GM18907 (cell line): ENCODE measurements around the gene TTC24.
A peak's percentile ranks its signal among the peaks of the same experiment; 100 is the strongest.
"Not testable (repeated sequence)": the region's sequence is repeated elsewhere in the genome, so short reads cannot be mapped to it uniquely, and the experiment has no call there.

Source experiments
- ATAC-seq: cut with Tn5 transposase; IDR thresholded peaks from one replicate; pipeline ENCODE4 v1.9.1; 2021; ENCODE audit warnings: mild to moderate bottlenecking, moderate library complexity; ENCODE audit not compliant: unreplicated experiment

TTC24 gene

GRCh38 chr1:156602557-156602993 lies 23.1 kb downstream of the TTC24 start:
- ATAC-seq, result no peak

GRCh38 chr1:156607344-156607743 lies 27.8 kb downstream of the TTC24 start:
- not testable (repeated sequence) for ATAC-seq

GRCh38 chr1:156608036-156608674 lies 28.6 kb downstream of the TTC24 start:
- ATAC-seq, result peak; percentile 76

GRCh38 chr1:156608981-156609380 lies 29.5 kb downstream of the TTC24 start:
- ATAC-seq, result peak; percentile 61

GRCh38 chr1:156610072-156610471 lies 30.5 kb downstream of the TTC24 start:
- ATAC-seq, result not testable (repeated sequence)

- no peak for ATAC-seq
These were observed 33.1 kb downstream of the TTC24 start for GRCh38 chr1:156612666-156613065.

GRCh38 chr1:156615946-156616345 lies 36.4 kb downstream of the TTC24 start:
- ATAC-seq, result no peak

- ATAC-seq, result no peak
These were observed 36.9 kb downstream of the TTC24 start for GRCh38 chr1:156616463-156616862.

- no peak for ATAC-seq
These were observed 39.5 kb downstream of the TTC24 start, which contains the start of gene HAPLN2 for GRCh38 chr1:156618853-156619581. Gene HAPLN2 (plus strand): TSS chr1:156619415. CDS start chr1:156623491, 4,076 bp downstream.

GRCh38 chr1:156619582-156619955 lies 40.0 kb downstream of the TTC24 start:
- no peak for ATAC-seq

GRCh38 chr1:156622581-156623297 lies 43.2 kb downstream of the TTC24 start:
- ATAC-seq, result no peak

GRCh38 chr1:156623946-156624813 lies 44.7 kb downstream of the TTC24 start:
- no peak for ATAC-seq

- ATAC-seq, result no peak
These were observed 45.4 kb downstream of the TTC24 start for GRCh38 chr1:156624814-156625435.

- ATAC-seq, result no peak
These were observed 46.0 kb downstream of the TTC24 start for GRCh38 chr1:156625436-156626078.

- ATAC-seq, result no peak
These were observed 46.5 kb downstream of the TTC24 start for GRCh38 chr1:156626079-156626438.

- no peak for ATAC-seq
These were observed 47.9 kb downstream of the TTC24 start for GRCh38 chr1:156627313-156627880.

GRCh38 chr1:156629823-156630449 lies 50.4 kb downstream of the TTC24 start:
- ATAC-seq, result no peak

- not testable (repeated sequence) for ATAC-seq
These were observed 51.6 kb downstream of the TTC24 start for GRCh38 chr1:156631152-156631551.

- ATAC-seq, result no peak
These were observed 52.8 kb downstream of the TTC24 start for GRCh38 chr1:156632355-156632754.
